Brain microvascular endothelial cell (primary cell): ENCODE results near the gene CYP11A1.

ENCODE experiments used
- DNase-seq: peaks from one replicate; pipeline ENCODE4 v3.0.0-alpha.2; 2020
- H3K27ac ChIP-seq: fragments of 250-450 bp; sonication (Bioruptor Pico); 2 replicates; pipeline ENCODE4 v1.5.1; 2020; ENCODE audit warnings: mild to moderate bottlenecking, moderate library complexity
- H3K27me3 ChIP-seq: fragments of 250-450 bp; sonication (Bioruptor Pico); replicated peaks from 2 replicates; pipeline ENCODE4 v1.5.1; 2020; ENCODE audit warnings: mild to moderate bottlenecking
- H3K36me3 ChIP-seq: fragments of 250-450 bp; sonication (Bioruptor Pico); replicated peaks from 2 replicates; pipeline ENCODE4 v1.5.1; 2020; ENCODE audit warnings: mild to moderate bottlenecking
- H3K4me3 ChIP-seq: 2 replicates; pipeline ENCODE4 v1.5.1; 2011; ENCODE audit warnings: low read depth, mild to moderate bottlenecking, control low read depth, low read length, moderate library complexity
- in situ Hi-C: cut with HindIII; loops from 2 replicates; pipeline ENCODE4 v1.10.0; 2017; ENCODE audit warnings: low sequenced_read_pairs, low pct_ligation_motif_present
- TF ChIP-seq, protein P1 (sequence below): IDR thresholded peaks from 2 replicates; pipeline ENCODE4 v1.5.1; 2011; ENCODE audit warnings: low read depth, mild to moderate bottlenecking, moderate library complexity, low read length, control low read depth, inconsistent platforms; ENCODE audit errors: missing control alignments

CYP11A1 gene

DNA sequence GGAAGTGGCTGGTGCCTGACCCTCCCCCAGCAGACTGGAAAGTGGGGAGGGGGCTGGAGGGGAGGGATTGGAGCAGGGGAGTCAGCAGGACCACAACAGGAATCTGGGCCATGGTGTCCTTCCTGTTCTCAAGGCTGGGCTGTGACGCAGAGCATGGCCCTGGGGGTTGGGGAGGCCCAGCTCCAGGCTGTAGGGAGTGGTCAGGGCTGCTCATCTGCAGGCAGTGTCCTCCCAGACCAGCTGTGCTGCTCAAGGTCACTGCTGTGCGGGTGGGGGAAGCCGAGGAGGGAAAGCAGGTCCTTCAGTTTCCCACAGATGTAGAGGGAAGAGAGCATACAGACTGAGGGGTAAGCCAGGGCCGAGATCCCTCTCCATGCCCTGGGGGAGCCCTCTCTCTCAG lies 40.7 kb downstream of the CYP11A1 start:
- Histone ChIP-seq H3K27ac (no peak overlapping the region), H3K4me3 (no peak overlapping the region), H3K36me3 (no peaks in the 10 kb centered on the region), H3K27me3 (no peaks in the 10 kb centered on the region)
- TF ChIP-seq, protein P1, sequence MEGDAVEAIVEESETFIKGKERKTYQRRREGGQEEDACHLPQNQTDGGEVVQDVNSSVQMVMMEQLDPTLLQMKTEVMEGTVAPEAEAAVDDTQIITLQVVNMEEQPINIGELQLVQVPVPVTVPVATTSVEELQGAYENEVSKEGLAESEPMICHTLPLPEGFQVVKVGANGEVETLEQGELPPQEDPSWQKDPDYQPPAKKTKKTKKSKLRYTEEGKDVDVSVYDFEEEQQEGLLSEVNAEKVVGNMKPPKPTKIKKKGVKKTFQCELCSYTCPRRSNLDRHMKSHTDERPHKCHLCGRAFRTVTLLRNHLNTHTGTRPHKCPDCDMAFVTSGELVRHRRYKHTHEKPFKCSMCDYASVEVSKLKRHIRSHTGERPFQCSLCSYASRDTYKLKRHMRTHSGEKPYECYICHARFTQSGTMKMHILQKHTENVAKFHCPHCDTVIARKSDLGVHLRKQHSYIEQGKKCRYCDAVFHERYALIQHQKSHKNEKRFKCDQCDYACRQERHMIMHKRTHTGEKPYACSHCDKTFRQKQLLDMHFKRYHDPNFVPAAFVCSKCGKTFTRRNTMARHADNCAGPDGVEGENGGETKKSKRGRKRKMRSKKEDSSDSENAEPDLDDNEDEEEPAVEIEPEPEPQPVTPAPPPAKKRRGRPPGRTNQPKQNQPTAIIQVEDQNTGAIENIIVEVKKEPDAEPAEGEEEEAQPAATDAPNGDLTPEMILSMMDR: no peak
- in situ Hi-C loops: no loop called here
- DNase-seq: no peak

DNA sequence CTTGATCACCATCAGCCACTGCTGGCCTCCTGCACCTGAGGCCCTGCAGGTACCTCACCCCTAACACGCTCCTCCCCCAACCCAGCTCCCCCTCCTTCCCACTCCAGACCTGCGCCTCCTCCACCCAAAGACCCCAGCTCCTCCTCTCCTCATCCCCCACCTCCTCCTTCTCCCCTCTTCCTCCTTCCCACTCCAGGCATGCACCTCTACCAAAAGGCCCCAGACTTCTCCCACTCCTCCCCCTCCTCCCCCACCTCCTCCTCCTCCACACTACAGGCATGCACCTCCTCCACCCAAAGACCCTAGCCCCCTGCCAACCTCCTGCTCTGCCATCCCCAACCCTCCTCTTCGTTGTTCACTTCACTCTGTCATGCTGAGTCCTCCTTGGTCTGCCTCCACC lies 42.7 kb downstream of the CYP11A1 start:
- no peaks in the 10 kb centered on the region for H3K36me3 ChIP-seq
- H3K4me3 ChIP-seq: no peak overlapping the region
- in situ Hi-C loops: loop anchor here (25.0 kb wide), 1 partner anchor 212 kb away; no protein-coding TSS in a partner anchor
- no peaks in the 10 kb centered on the region for H3K27me3 ChIP-seq
- H3K27ac ChIP-seq: no peak overlapping the region
- no peak for DNase-seq
- TF ChIP-seq, protein P1: no peak

DNA sequence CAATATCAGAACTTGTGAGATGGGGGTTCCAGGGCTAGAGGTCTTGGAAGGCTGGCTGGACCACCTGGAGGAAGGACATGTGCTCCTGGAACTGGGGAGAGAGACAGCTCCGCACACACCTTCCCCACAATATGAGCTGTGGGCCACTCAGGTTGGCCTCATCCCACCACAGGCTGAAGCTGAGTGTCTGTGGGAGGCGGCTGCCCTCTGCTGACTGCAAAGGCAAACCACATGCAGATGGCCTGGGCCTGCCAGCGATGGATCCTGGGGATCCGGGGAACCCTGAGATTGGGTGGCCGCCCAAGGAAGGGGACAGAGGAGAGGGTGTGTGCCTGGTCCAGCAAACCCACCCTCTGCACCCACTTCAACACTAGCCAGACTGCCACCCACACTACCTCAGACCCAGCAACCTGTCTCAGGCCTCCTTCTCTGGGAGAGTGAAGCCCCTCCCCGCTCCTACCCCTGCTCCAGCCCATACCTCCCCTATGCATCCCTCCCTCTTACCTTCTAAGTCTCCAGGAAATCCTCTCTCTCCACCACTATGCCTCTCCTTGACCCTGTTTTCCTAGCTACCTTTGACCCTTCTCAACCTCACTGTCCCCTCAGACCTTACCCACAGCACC lies 44.8 kb downstream of the CYP11A1 start:
- in situ Hi-C loops: loop anchor here (25.0 kb wide), 1 partner anchor 210 kb away; no protein-coding TSS in a partner anchor
- no peaks in the 10 kb centered on the region for H3K27me3 ChIP-seq
- no peak overlapping the region for H3K4me3 ChIP-seq
- H3K27ac ChIP-seq: no peak overlapping the region
- TF ChIP-seq, protein P1: peak; percentile 94
- peak; percentile 55 for DNase-seq
- no peaks in the 10 kb centered on the region for H3K36me3 ChIP-seq

DNA sequence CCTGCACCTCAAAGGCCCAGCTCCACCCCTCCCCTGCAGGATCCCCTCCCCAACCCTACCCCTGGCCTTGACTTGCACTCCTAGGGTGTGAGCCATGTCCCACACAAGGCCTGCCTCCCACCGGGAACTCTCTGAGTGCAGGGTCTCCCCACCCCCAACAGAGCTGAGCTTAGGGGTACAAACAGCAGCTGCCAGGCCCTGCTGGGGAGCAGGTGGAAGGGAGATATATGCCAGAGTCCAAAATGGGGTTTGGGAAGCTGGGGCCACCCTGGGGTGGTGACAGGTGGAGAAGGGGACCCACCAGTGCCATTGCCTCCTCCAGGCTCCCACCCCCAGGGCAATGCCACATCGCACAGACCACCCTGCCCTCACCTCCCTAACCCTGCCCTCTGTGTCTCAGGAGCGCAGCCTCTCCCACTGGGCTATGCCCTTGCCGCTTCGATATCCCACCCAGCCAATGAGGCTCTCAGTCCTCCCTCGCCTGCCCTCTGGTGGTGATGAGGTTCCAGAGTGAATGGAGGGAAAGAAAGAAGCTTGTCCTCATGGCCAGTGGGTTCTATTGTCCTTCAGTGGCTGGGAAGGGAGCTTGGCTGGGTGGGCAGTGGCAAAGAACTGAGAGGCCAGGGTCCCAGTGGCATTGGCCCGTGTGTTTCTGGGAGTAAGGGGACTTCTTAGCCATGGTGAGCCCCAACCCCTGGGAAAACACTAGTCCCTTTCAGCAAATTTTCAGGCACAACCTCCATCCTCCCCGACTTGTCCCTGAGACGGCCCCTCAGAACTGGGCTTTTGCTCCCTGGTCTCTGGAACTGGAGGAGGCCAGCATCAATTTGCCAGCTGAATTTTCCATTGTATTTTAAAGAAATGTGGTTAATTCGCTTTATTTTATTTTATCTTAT lies 46.8 kb downstream of the CYP11A1 start:
- Histone ChIP-seq H3K27me3 (no peaks in the 10 kb centered on the region), H3K4me3 (no peak overlapping the region), H3K27ac (no peak overlapping the region), H3K36me3 (no peaks in the 10 kb centered on the region)
- TF ChIP-seq, protein P1: peak; percentile 92
- DNase-seq: peak; percentile 54
- in situ Hi-C loops: loop anchor here (25.0 kb wide), 1 partner anchor 208 kb away; no protein-coding TSS in a partner anchor

DNA sequence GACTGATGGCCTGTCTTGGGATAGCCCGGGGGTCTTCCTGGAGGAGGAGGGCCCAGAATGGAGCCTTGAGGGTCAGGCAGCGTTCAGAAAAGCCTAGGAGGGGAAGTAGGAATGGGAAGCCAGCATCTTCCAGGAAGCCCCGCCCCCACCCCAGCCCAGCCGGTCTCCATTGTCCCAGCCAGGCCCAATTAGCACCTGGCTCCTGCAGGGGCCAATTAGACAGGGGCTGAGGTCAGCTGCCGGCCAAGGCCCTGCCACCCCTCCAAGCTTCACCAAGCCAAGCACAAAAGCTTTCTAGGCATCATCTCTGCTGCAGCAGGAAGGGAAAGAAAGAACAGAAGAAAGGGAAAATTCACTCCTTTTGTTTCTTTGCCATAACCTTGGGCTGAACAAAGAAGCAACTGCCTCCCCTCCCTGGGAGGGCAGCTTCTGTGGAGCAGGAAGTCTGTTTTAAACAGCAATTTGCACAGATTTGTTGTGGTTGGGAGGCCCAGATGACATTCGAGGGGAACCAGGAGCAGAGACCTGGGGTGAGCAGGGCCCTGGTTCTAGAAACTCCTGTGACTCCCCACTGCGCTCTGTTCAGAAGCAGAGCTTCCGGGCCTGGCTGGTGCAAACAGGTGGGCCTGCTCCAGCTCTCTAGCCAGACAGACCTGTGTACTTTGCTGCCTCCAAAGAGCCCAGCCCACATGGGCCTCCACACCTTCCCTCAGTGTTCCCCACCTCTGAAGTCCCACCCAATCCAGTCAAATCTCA lies 47.7 kb downstream of the CYP11A1 start:
- TF ChIP-seq, protein P1: no peak

More for the DNA sequence above, 47.7 kb downstream of the CYP11A1 start:
- no peak for DNase-seq
- in situ Hi-C loops: loop anchor here (25.0 kb wide), 1 partner anchor 207 kb away; no protein-coding TSS in a partner anchor
- no peaks in the 10 kb centered on the region for H3K36me3 ChIP-seq
- no peaks in the 10 kb centered on the region for H3K27me3 ChIP-seq
- no peak overlapping the region for H3K27ac ChIP-seq
- no peak overlapping the region for H3K4me3 ChIP-seq
